SJCRH30 (cell line): ENCODE results near the gene ABL2. TPM values are rescaled to one million over a fixed set of nuclear protein-coding genes. Genes with fewer than 3 reads are reported as not detected.

Experiments used
- DNase-seq, 2 experiments: peaks; one replicate each; pipeline ENCODE4 v3.0.0-alpha.2; 2015 to 2020
- H3K27ac ChIP-seq: fragments of 250-450 bp; sonication (Bioruptor Pico); 2 replicates; pipeline ENCODE4 v1.5.1; 2020; ENCODE audit warnings: mild to moderate bottlenecking, moderate library complexity
- H3K27me3 ChIP-seq: fragments of 250-450 bp; sonication (Bioruptor Pico); 2 replicates; pipeline ENCODE4 v1.5.1; 2020; ENCODE audit warnings: mild to moderate bottlenecking, moderate library complexity
- H3K36me3 ChIP-seq: fragments of 250-450 bp; sonication (Bioruptor Pico); 2 replicates; pipeline ENCODE4 v1.5.1; 2020; ENCODE audit warnings: mild to moderate bottlenecking, moderate library complexity
- H3K4me1 ChIP-seq: fragments of 250-450 bp; sonication (Bioruptor Pico); 2 replicates; pipeline ENCODE4 v1.5.1; 2020; ENCODE audit warnings: mild to moderate bottlenecking, moderate library complexity
- H3K4me3 ChIP-seq: fragments of 250-450 bp; sonication (Bioruptor Pico); 2 replicates; pipeline ENCODE4 v1.5.1; 2020; ENCODE audit warnings: mild to moderate bottlenecking, moderate library complexity
- H3K9me3 ChIP-seq: fragments of 250-450 bp; sonication (Bioruptor Pico); replicated peaks from 2 replicates; pipeline ENCODE4 v1.5.1; 2020; ENCODE audit warnings: mild to moderate bottlenecking, moderate library complexity
- total RNA-seq: library from RNA; depleted of rRNA; stranded (reverse); fragments of >200 nt; shearing (Covaris generic); gene quantifications from 2 replicates; pipeline ENCODE4 v1.2.3, GENCODE V29; 2014

The ABL2 gene
- total RNA-seq, 1 experiment from 2014 or later: 14.5 TPM

- no peaks in the 10 kb centered on the region for H3K9me3 ChIP-seq
- no peak overlapping the region for H3K4me3 ChIP-seq
- H3K36me3 ChIP-seq: peaks cover 27% of the 10 kb centered on the region
- H3K27ac ChIP-seq: no peak overlapping the region
- H3K27me3 ChIP-seq: no peaks in the 10 kb centered on the region
- H3K4me1 ChIP-seq: no peaks in the 10 kb centered on the region
- no peak for DNase-seq
These were observed 108.7 kb downstream of the ABL2 start for GRCh38 chr1:179120736-179121135.

- Histone ChIP-seq H3K9me3 (no peaks in the 10 kb centered on the region), H3K36me3 (peaks cover 18% of the 10 kb centered on the region), H3K27ac (no peak overlapping the region), H3K27me3 (no peaks in the 10 kb centered on the region), H3K4me1 (no peaks in the 10 kb centered on the region), H3K4me3 (no peak overlapping the region)
- DNase-seq: no peak
These were observed 110.0 kb downstream of the ABL2 start for GRCh38 chr1:179119513-179119912.

GRCh38 chr1:179115181-179115580 is 114.3 kb downstream of the ABL2 start:
- DNase-seq: no peak
- peaks cover 27% of the 10 kb centered on the region for H3K36me3 ChIP-seq
- no peak overlapping the region for H3K27ac ChIP-seq
- no peak overlapping the region for H3K4me3 ChIP-seq
- no peaks in the 10 kb centered on the region for H3K4me1 ChIP-seq
- H3K9me3 ChIP-seq: no peaks in the 10 kb centered on the region
- no peaks in the 10 kb centered on the region for H3K27me3 ChIP-seq

GRCh38 chr1:179108644-179109043 is 120.8 kb downstream of the ABL2 start:
- no peaks in the 10 kb centered on the region for H3K4me1 ChIP-seq
- H3K36me3 ChIP-seq: peaks cover 17% of the 10 kb centered on the region
- H3K9me3 ChIP-seq: no peaks in the 10 kb centered on the region
- H3K4me3 ChIP-seq: no peak overlapping the region
- no peaks in the 10 kb centered on the region for H3K27me3 ChIP-seq
- no peak overlapping the region for H3K27ac ChIP-seq
- no peak for DNase-seq

- Histone ChIP-seq H3K27ac (no peak overlapping the region), H3K27me3 (no peaks in the 10 kb centered on the region), H3K36me3 (peaks cover 14% of the 10 kb centered on the region), H3K4me1 (no peaks in the 10 kb centered on the region), H3K4me3 (no peak overlapping the region), H3K9me3 (no peaks in the 10 kb centered on the region)
- no peak for DNase-seq
These were observed 121.5 kb downstream of the ABL2 start for GRCh38 chr1:179107706-179108629.

GRCh38 chr1:179105393-179105792 is 124.1 kb downstream of the ABL2 start:
- Histone ChIP-seq H3K4me1 (no peaks in the 10 kb centered on the region), H3K4me3 (no peak overlapping the region), H3K36me3 (peaks cover 13% of the 10 kb centered on the region), H3K9me3 (no peaks in the 10 kb centered on the region), H3K27me3 (no peaks in the 10 kb centered on the region), H3K27ac (no peak overlapping the region)
- no peak for DNase-seq

- H3K4me1 ChIP-seq: no peaks in the 10 kb centered on the region
- H3K27me3 ChIP-seq: no peaks in the 10 kb centered on the region
- H3K4me3 ChIP-seq: no peak overlapping the region
- no peak overlapping the region for H3K27ac ChIP-seq
- no peak for DNase-seq
- peaks cover 10% of the 10 kb centered on the region for H3K36me3 ChIP-seq
- no peaks in the 10 kb centered on the region for H3K9me3 ChIP-seq
These were observed 124.7 kb downstream of the ABL2 start for GRCh38 chr1:179104611-179105250.

- Histone ChIP-seq H3K27ac (no peak overlapping the region), H3K27me3 (no peaks in the 10 kb centered on the region), H3K4me3 (no peak overlapping the region), H3K36me3 (peaks cover 10% of the 10 kb centered on the region), H3K9me3 (no peaks in the 10 kb centered on the region), H3K4me1 (no peaks in the 10 kb centered on the region)
- no peak for DNase-seq
These were observed 125.5 kb downstream of the ABL2 start for GRCh38 chr1:179103999-179104398.

- Histone ChIP-seq H3K27me3 (no peaks in the 10 kb centered on the region), H3K9me3 (no peaks in the 10 kb centered on the region), H3K4me1 (no peaks in the 10 kb centered on the region), H3K27ac (no peak overlapping the region), H3K36me3 (peaks cover 17% of the 10 kb centered on the region), H3K4me3 (no peak overlapping the region)
- no peak for DNase-seq
These were observed 127.9 kb downstream of the ABL2 start for GRCh38 chr1:179101566-179101965.

- no peaks in the 10 kb centered on the region for H3K27me3 ChIP-seq
- H3K9me3 ChIP-seq: no peaks in the 10 kb centered on the region
- no peak for DNase-seq
- no peak overlapping the region for H3K27ac ChIP-seq
- peaks cover 15% of the 10 kb centered on the region for H3K36me3 ChIP-seq
- no peaks in the 10 kb centered on the region for H3K4me1 ChIP-seq
- H3K4me3 ChIP-seq: no peak overlapping the region
These were observed 129.6 kb downstream of the ABL2 start for GRCh38 chr1:179099891-179100290.

- Histone ChIP-seq H3K36me3 (peaks cover 24% of the 10 kb centered on the region; the same call in 1 of the 2 replicates), H3K27ac (no peak overlapping the region), H3K4me3 (no peak overlapping the region), H3K27me3 (no peaks in the 10 kb centered on the region), H3K4me1 (no peaks in the 10 kb centered on the region), H3K9me3 (no peaks in the 10 kb centered on the region)
- no peak for DNase-seq
These were observed 133.6 kb downstream of the ABL2 start for GRCh38 chr1:179095924-179096323.

- Histone ChIP-seq H3K27me3 (no peaks in the 10 kb centered on the region), H3K4me3 (no peak overlapping the region), H3K9me3 (no peaks in the 10 kb centered on the region), H3K36me3 (peaks cover 24% of the 10 kb centered on the region; the same call in 1 of the 2 replicates), H3K27ac (no peak overlapping the region), H3K4me1 (no peaks in the 10 kb centered on the region)
- no peak for DNase-seq
These were observed 134.1 kb downstream of the ABL2 start for GRCh38 chr1:179095377-179095776.

- H3K27ac ChIP-seq: no peak overlapping the region
- no peaks in the 10 kb centered on the region for H3K4me1 ChIP-seq
- no peaks in the 10 kb centered on the region for H3K27me3 ChIP-seq
- peaks cover 25% of the 10 kb centered on the region; the same call in 1 of the 2 replicates for H3K36me3 ChIP-seq
- H3K4me3 ChIP-seq: no peak overlapping the region
- no peak for DNase-seq
- H3K9me3 ChIP-seq: no peaks in the 10 kb centered on the region
These were observed 134.7 kb downstream of the ABL2 start for GRCh38 chr1:179094818-179095217.

- no peaks in the 10 kb centered on the region for H3K4me1 ChIP-seq
- H3K27ac ChIP-seq: no peak overlapping the region
- H3K4me3 ChIP-seq: no peak overlapping the region
- H3K27me3 ChIP-seq: no peaks in the 10 kb centered on the region
- no peak for DNase-seq
- H3K36me3 ChIP-seq: peaks cover 25% of the 10 kb centered on the region; the same call in 1 of the 2 replicates
- no peaks in the 10 kb centered on the region for H3K9me3 ChIP-seq
These were observed 136.5 kb downstream of the ABL2 start for GRCh38 chr1:179092896-179093461.

- Histone ChIP-seq H3K27me3 (no peaks in the 10 kb centered on the region), H3K36me3 (peaks cover 16% of the 10 kb centered on the region; the same call in 1 of the 2 replicates), H3K27ac (no peak overlapping the region), H3K4me1 (no peaks in the 10 kb centered on the region), H3K9me3 (no peaks in the 10 kb centered on the region), H3K4me3 (no peak overlapping the region)
- no peak for DNase-seq
These were observed 137.7 kb downstream of the ABL2 start for GRCh38 chr1:179091691-179092165.
